HG03097 (cell line): ENCODE data around the gene PRKRIP1.
A peak's percentile ranks its signal among the peaks of the same experiment; 100 is the strongest.
"Not testable (repeated sequence)": the region's sequence is repeated elsewhere in the genome, so short reads cannot be mapped to it uniquely, and the experiment has no call there.

Experiments
- ATAC-seq: cut with Tn5 transposase; IDR thresholded peaks from one replicate; pipeline ENCODE4 v1.9.1; 2021; ENCODE audit not compliant: unreplicated experiment, low FRiP score

The PRKRIP1 gene

GRCh38 chr7:102403563-102403962 lies 7.4 kb downstream of the PRKRIP1 start:
- ATAC-seq = no peak

GRCh38 chr7:102404005-102404861 lies 8.1 kb downstream of the PRKRIP1 start:
- ATAC-seq = peak; percentile 52

- not testable (repeated sequence) for ATAC-seq
Observed at GRCh38 chr7:102404862-102405188, 8.7 kb downstream of the PRKRIP1 start.

- ATAC-seq = no peak
Observed at GRCh38 chr7:102407910-102408309, 11.7 kb downstream of the PRKRIP1 start.

- peak; percentile 55 for ATAC-seq
Observed at GRCh38 chr7:102408530-102408929, 12.4 kb downstream of the PRKRIP1 start.

- no peak for ATAC-seq
Observed at GRCh38 chr7:102409340-102409739, 13.2 kb downstream of the PRKRIP1 start.

- no peak for ATAC-seq
Observed at GRCh38 chr7:102410123-102410522, 14.0 kb downstream of the PRKRIP1 start.

GRCh38 chr7:102410918-102411317 lies 14.8 kb downstream of the PRKRIP1 start:
- no peak for ATAC-seq

GRCh38 chr7:102412548-102412947 lies 16.4 kb downstream of the PRKRIP1 start:
- ATAC-seq = no peak

GRCh38 chr7:102413091-102413490 lies 16.9 kb downstream of the PRKRIP1 start:
- ATAC-seq = no peak

- no peak for ATAC-seq
Observed at GRCh38 chr7:102413611-102414010, 17.4 kb downstream of the PRKRIP1 start.

GRCh38 chr7:102415685-102416225 lies 19.6 kb downstream of the PRKRIP1 start:
- peak; percentile 48 for ATAC-seq

GRCh38 chr7:102416406-102416805 lies 20.2 kb downstream of the PRKRIP1 start:
- no peak for ATAC-seq

- ATAC-seq = no peak
Observed at GRCh38 chr7:102417105-102417504, 20.9 kb downstream of the PRKRIP1 start.

GRCh38 chr7:102418592-102418991 lies 22.4 kb downstream of the PRKRIP1 start:
- ATAC-seq = no peak

- no peak for ATAC-seq
Observed at GRCh38 chr7:102421706-102422240, 25.6 kb downstream of the PRKRIP1 start.

- no peak for ATAC-seq
Observed at GRCh38 chr7:102424129-102424551, 28.0 kb downstream of the PRKRIP1 start.

GRCh38 chr7:102424787-102425218 lies 28.6 kb downstream of the PRKRIP1 start:
- ATAC-seq = no peak

GRCh38 chr7:102425639-102426267 lies 29.6 kb downstream of the PRKRIP1 start:
- ATAC-seq = peak; percentile 54

GRCh38 chr7:102426268-102427018 lies 30.3 kb downstream of the PRKRIP1 start:
- peak; percentile 54 for ATAC-seq

- ATAC-seq = no peak
Observed at GRCh38 chr7:102427019-102427405, 30.8 kb downstream of the PRKRIP1 start.
